Caco-2 (cell line): ENCODE data around the gene FRA10AC1. TPM values are rescaled to one million over a fixed set of nuclear protein-coding genes. Genes with fewer than 3 reads are reported as not detected.
A peak's percentile ranks its signal among the peaks of the same experiment; 100 is the strongest.

Experiments used
- BruUV-seq: library from RNA; stranded (reverse); fragments of 400-500 nt; replicated peaks from 2 replicates; lab custom pipeline; 2021; lab: Mats Ljungman, UMichigan
- CTCF ChIA-PET: fragments of 300-600 bp; sonication (Branson Sonifier 250); formaldehyde crosslinking; loops from one replicate; lab custom pipeline; 2022; ENCODE audit warnings: antibody characterized with exemption; lab: Charles Lee
- POLR2A ChIA-PET: fragments of 300-600 bp; sonication (Branson Sonifier 250); formaldehyde crosslinking; loops from one replicate; lab custom pipeline; 2022; ENCODE audit warnings: antibody characterized with exemption; lab: Charles Lee
- DNase-seq, 2 experiments: peaks; one replicate each; pipeline versions ENCODE4 v3.0.0 to v3.0.0-alpha.2; 2020 to 2022
- H3K27me3 ChIP-seq: replicated peaks from 2 replicates; pipeline ENCODE4 v1.6.0; 2011; ENCODE audit warnings: low read length; ENCODE audit not compliant: control insufficient read depth, insufficient read depth
- H3K36me3 ChIP-seq: 2 replicates; pipeline ENCODE4 v1.5.1; 2011; ENCODE audit warnings: low read length; ENCODE audit not compliant: control insufficient read depth, insufficient read depth
- H3K4me1 ChIP-seq: fragments of 250-450 bp; sonication (Bioruptor Pico); 2 replicates; pipeline ENCODE4 v1.5.1; 2020; ENCODE audit warnings: mild to moderate bottlenecking
- H3K4me3 ChIP-seq: 2 replicates; pipeline ENCODE4 v1.5.1; 2011; ENCODE audit warnings: low read depth, mild to moderate bottlenecking, control low read depth, low read length
- H3K9me3 ChIP-seq: fragments of 250-450 bp; sonication (Bioruptor Pico); 2 replicates; pipeline ENCODE4 v1.5.1; 2020; ENCODE audit warnings: mild to moderate bottlenecking, moderate library complexity
- H3K27ac Mint-ChIP-seq: one replicate; pipeline ENCODE4 v1.8.0; 2022; ENCODE audit warnings: mixed read lengths; ENCODE audit not compliant: unreplicated experiment
- H3K27me3 Mint-ChIP-seq: one replicate; pipeline ENCODE4 v1.8.0; 2022; ENCODE audit warnings: mixed read lengths; ENCODE audit not compliant: insufficient read depth, unreplicated experiment
- H3K36me3 Mint-ChIP-seq: one replicate; pipeline ENCODE4 v1.8.0; 2022; ENCODE audit warnings: mild to moderate bottlenecking, mixed read lengths; ENCODE audit not compliant: insufficient read depth, unreplicated experiment
- H3K4me1 Mint-ChIP-seq: one replicate; pipeline ENCODE4 v1.8.0; 2022; ENCODE audit warnings: low read depth, mixed read lengths; ENCODE audit not compliant: unreplicated experiment
- H3K4me3 Mint-ChIP-seq: one replicate; pipeline ENCODE4 v1.8.0; 2022; ENCODE audit warnings: mild to moderate bottlenecking, moderate library complexity, mixed read lengths; ENCODE audit not compliant: unreplicated experiment
- H3K9me3 Mint-ChIP-seq: one replicate; pipeline ENCODE4 v1.8.0; 2022; ENCODE audit warnings: mixed read lengths; ENCODE audit not compliant: unreplicated experiment
- intact Hi-C: fragments of 100-400 bp; cut with micrococcal nuclease; formaldehyde crosslinking; loops from one replicate; pipeline ENCODE4 v1.10.0; 2022; ENCODE audit not compliant: unreplicated experiment
- total RNA-seq: library from RNA; stranded (reverse); gene quantifications from 2 replicates; pipeline ENCODE4 v1.2.3, GENCODE V29; 2022
- TF ChIP-seq, protein P1 (sequence below), 2 experiments: fragments of 200-600 bp in 1 of 2; IDR thresholded peaks; 1 replicate in 1 of 2; 2 replicates in 1 of 2; pipeline versions ENCODE4 v1.5.1 to v1.8.0; 2011 to 2022; ENCODE audit warnings: antibody characterized with exemption in 1 of 2, control low read depth in 1 of 2, inconsistent platforms in 1 of 2, low read depth in 1 of 2, low read length in 1 of 2, mild to moderate bottlenecking in 1 of 2, moderate library complexity in 1 of 2; ENCODE audit not compliant: insufficient read depth in 1 of 2, severe bottlenecking in 1 of 2, unreplicated experiment in 1 of 2

The FRA10AC1 gene
- total RNA-seq, 1 experiment from 2014 or later: 12.5 TPM

GRCh38 chr10:93751124-93751523 is 48.7 kb upstream of the FRA10AC1 start:
- intact Hi-C loops: no loop called here
- Mint-ChIP-seq H3K27me3 (no peaks in the 10 kb centered on the region), H3K4me1 (peaks cover 24% of the 10 kb centered on the region), H3K9me3 (no peaks in the 10 kb centered on the region), H3K4me3 (no peak overlapping the region), H3K36me3 (no peaks in the 10 kb centered on the region), H3K27ac (no peak overlapping the region)
- BruUV-seq: no TSS peak
- Histone ChIP-seq H3K9me3 (no peaks in the 10 kb centered on the region), H3K27me3 (no peaks in the 10 kb centered on the region; the same call in 1 of the 2 replicates), H3K4me3 (no peak overlapping the region), H3K4me1 (peaks cover 23% of the 10 kb centered on the region), H3K36me3 (no peaks in the 10 kb centered on the region)
- ChIA-PET CTCF (no interaction called here), POLR2A (no interaction called here)
- TF ChIP-seq, protein P1, sequence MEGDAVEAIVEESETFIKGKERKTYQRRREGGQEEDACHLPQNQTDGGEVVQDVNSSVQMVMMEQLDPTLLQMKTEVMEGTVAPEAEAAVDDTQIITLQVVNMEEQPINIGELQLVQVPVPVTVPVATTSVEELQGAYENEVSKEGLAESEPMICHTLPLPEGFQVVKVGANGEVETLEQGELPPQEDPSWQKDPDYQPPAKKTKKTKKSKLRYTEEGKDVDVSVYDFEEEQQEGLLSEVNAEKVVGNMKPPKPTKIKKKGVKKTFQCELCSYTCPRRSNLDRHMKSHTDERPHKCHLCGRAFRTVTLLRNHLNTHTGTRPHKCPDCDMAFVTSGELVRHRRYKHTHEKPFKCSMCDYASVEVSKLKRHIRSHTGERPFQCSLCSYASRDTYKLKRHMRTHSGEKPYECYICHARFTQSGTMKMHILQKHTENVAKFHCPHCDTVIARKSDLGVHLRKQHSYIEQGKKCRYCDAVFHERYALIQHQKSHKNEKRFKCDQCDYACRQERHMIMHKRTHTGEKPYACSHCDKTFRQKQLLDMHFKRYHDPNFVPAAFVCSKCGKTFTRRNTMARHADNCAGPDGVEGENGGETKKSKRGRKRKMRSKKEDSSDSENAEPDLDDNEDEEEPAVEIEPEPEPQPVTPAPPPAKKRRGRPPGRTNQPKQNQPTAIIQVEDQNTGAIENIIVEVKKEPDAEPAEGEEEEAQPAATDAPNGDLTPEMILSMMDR (IDR thresholded peaks at IDR 0.05; ENCODE audit: insufficient read depth in 1 of 2, low read depth in 1 of 2, low read length in 1 of 2, severe bottlenecking in 1 of 2, unreplicated experiment in 1 of 2): no peak
- no peak for DNase-seq

GRCh38 chr10:93749218-93749799 is 46.9 kb upstream of the FRA10AC1 start:
- Histone ChIP-seq H3K4me3 (no peak overlapping the region), H3K9me3 (no peaks in the 10 kb centered on the region), H3K27me3 (no peaks in the 10 kb centered on the region; the same call in 1 of the 2 replicates), H3K36me3 (no peaks in the 10 kb centered on the region), H3K4me1 (peaks cover 23% of the 10 kb centered on the region)
- no TSS peak for BruUV-seq
- CTCF ChIA-PET: interaction anchor here (1.2 kb wide), 1 partner anchor 66 kb away, joined by 5 read pairs; no protein-coding TSS in a partner anchor
- TF ChIP-seq, protein P1 (IDR thresholded peaks at IDR 0.05; ENCODE audit: insufficient read depth in 1 of 2, low read depth in 1 of 2, low read length in 1 of 2, severe bottlenecking in 1 of 2, unreplicated experiment in 1 of 2): no peak
- H3K36me3 Mint-ChIP-seq: no peaks in the 10 kb centered on the region
- no peaks in the 10 kb centered on the region for H3K9me3 Mint-ChIP-seq
- intact Hi-C loops: no loop called here
- peaks cover 24% of the 10 kb centered on the region for H3K4me1 Mint-ChIP-seq
- DNase-seq: no peak
- H3K27ac Mint-ChIP-seq: no peak overlapping the region
- POLR2A ChIA-PET: no interaction called here
- H3K4me3 Mint-ChIP-seq: no peak overlapping the region
- H3K27me3 Mint-ChIP-seq: no peaks in the 10 kb centered on the region

GRCh38 chr10:93746844-93747284 is 44.5 kb upstream of the FRA10AC1 start:
- no peak overlapping the region for H3K4me3 ChIP-seq
- H3K27me3 Mint-ChIP-seq: no peaks in the 10 kb centered on the region
- TF ChIP-seq, protein P1 (IDR thresholded peaks at IDR 0.05; ENCODE audit: insufficient read depth in 1 of 2, low read depth in 1 of 2, low read length in 1 of 2, severe bottlenecking in 1 of 2, unreplicated experiment in 1 of 2): peak; percentile 70 to 86
- H3K27ac Mint-ChIP-seq: no peak overlapping the region
- no peaks in the 10 kb centered on the region for H3K9me3 Mint-ChIP-seq
- CTCF ChIA-PET: interaction anchor here (0.9 to 4.4 kb wide), 5 partner anchors 10 to 69 kb away, joined by 3 to 87 read pairs (median 6); no protein-coding TSS in a partner anchor
- H3K36me3 ChIP-seq: no peaks in the 10 kb centered on the region
- intact Hi-C loops: loop anchor here (1.0 to 2.0 kb wide), 4 partner anchors 44 to 112 kb away; partner anchors contain the start of gene FRA10AC1
- H3K4me3 Mint-ChIP-seq: no peak overlapping the region
- POLR2A ChIA-PET: no interaction called here
- H3K27me3 ChIP-seq: no peaks in the 10 kb centered on the region; the same call in 1 of the 2 replicates
- no peaks in the 10 kb centered on the region for H3K9me3 ChIP-seq
- peaks cover 9% of the 10 kb centered on the region; the same call in 1 of the 2 replicates for H3K4me1 ChIP-seq
- no TSS peak for BruUV-seq
- no peaks in the 10 kb centered on the region for H3K36me3 Mint-ChIP-seq
- H3K4me1 Mint-ChIP-seq: peaks cover 5% of the 10 kb centered on the region
- peak; percentile 83 to 84 for DNase-seq
